HepG2 (cell line): ENCODE measurements around the gene RPP25L. TPM values are rescaled to one million over a fixed set of nuclear protein-coding genes. Genes with fewer than 3 reads are reported as not detected.

ENCODE experiments used
- CC2D1A ChIP-seq: sonication (generic); formaldehyde crosslinking; IDR thresholded peaks from 2 replicates; pipeline ENCODE4 v1.8.1; 2023; ENCODE audit warnings: mild to moderate bottlenecking, missing genetic modification reagents
- ERF ChIP-seq: IDR thresholded peaks from 2 replicates; pipeline ENCODE4 v1.6.1; 2018; ENCODE audit warnings: missing biosample characterization, missing genetic modification reagents
- ETV5 ChIP-seq: IDR thresholded peaks from 2 replicates; pipeline ENCODE4 v1.6.1; 2018; ENCODE audit warnings: missing biosample characterization, missing genetic modification reagents, inconsistent platforms, borderline replicate concordance
- PAX8 ChIP-seq: sonication (generic); formaldehyde crosslinking; IDR thresholded peaks from 2 replicates; pipeline ENCODE4 v1.8.0; 2022; ENCODE audit warnings: mild to moderate bottlenecking, missing genetic modification reagents, borderline replicate concordance
- PHF5A ChIP-seq: IDR thresholded peaks from one replicate; pipeline ENCODE4 v1.6.1; 2018; ENCODE audit warnings: low read depth, missing genetic modification reagents; ENCODE audit not compliant: unreplicated experiment
- SSRP1 ChIP-seq: IDR thresholded peaks from 2 replicates; pipeline ENCODE4 v1.6.1; 2016; ENCODE audit warnings: control low read depth
- SYNCRIP ChIP-seq: fragments of 200-400 bp; formaldehyde crosslinking; IDR thresholded peaks from 2 replicates; pipeline ENCODE4 v1.6.1; 2018; ENCODE audit warnings: mild to moderate bottlenecking, low read depth, low read length; ENCODE audit not compliant: insufficient read depth
- ZNF724P ChIP-seq: sonication (generic); formaldehyde crosslinking; IDR thresholded peaks from 2 replicates; pipeline ENCODE4 v1.8.0; 2022; ENCODE audit warnings: missing genetic modification reagents, borderline replicate concordance
- ZNF746 ChIP-seq: sonication (generic); formaldehyde crosslinking; IDR thresholded peaks from 2 replicates; pipeline ENCODE4 v1.8.0; 2022; ENCODE audit warnings: mild to moderate bottlenecking, missing genetic modification reagents
- ZNF891 ChIP-seq: sonication (generic); formaldehyde crosslinking; IDR thresholded peaks from 2 replicates; pipeline ENCODE4 v1.5.0; 2020; ENCODE audit warnings: mild to moderate bottlenecking, missing genetic modification reagents
- ZZZ3 ChIP-seq: sonication (generic); formaldehyde crosslinking; IDR thresholded peaks from 2 replicates; pipeline ENCODE4 v1.4.0; 2020; ENCODE audit warnings: missing genetic modification reagents, mild to moderate bottlenecking, borderline replicate concordance
- polyA plus RNA-seq, 8 experiments: library from polyadenylated mRNA; depleted of rRNA in 3 of 8; stranded (reverse) in 7 of 8; unstranded in 1 of 8; fragments of >200 nt; fragmentation: Illumina TruSeq in 4 of 8; extraction: Trizol in 4 of 8; gene quantifications; 2 replicates each; pipeline versions ENCODE4 v1.2.1 to v1.2.3, GENCODE V29; 2011 to 2016; ENCODE audit warnings: low read depth in 4 of 8, missing spikeins in 1 of 8, mixed read lengths in 1 of 8; ENCODE audit not compliant: insufficient read depth in 1 of 8
- total RNA-seq, 5 experiments: library from RNA; depleted of rRNA; stranded (reverse); fragments of >200 nt; fragmentation: Illumina TruSeq; extraction: Trizol; gene quantifications; 2 replicates each; pipeline ENCODE4 v1.2.3, GENCODE V29; 2016; ENCODE audit warnings: low read depth in 1 of 5
- TF ChIP-seq, protein P1 (sequence below): sonication (generic); formaldehyde crosslinking; IDR thresholded peaks from 2 replicates; pipeline ENCODE4 v1.5.0; 2020; ENCODE audit warnings: missing genetic modification reagents
- TF ChIP-seq, protein P2 (sequence below): sonication (generic); formaldehyde crosslinking; IDR thresholded peaks from 2 replicates; pipeline ENCODE4 v1.4.0; 2020; ENCODE audit warnings: missing genetic modification reagents
- TF ChIP-seq, protein P3 (sequence below): IDR thresholded peaks from 2 replicates; pipeline ENCODE4 v1.6.1; 2012; ENCODE audit warnings: low read depth, low read length, improper control_type of control experiment
- TF ChIP-seq, protein P4 (sequence below): sonication (generic); formaldehyde crosslinking; IDR thresholded peaks from 2 replicates; pipeline ENCODE4 v1.5.1; 2020; ENCODE audit warnings: missing genetic modification reagents, mild to moderate bottlenecking, borderline replicate concordance
- TF ChIP-seq, protein P5 (sequence below): sonication (generic); formaldehyde crosslinking; IDR thresholded peaks from 2 replicates; pipeline ENCODE4 v1.4.0; 2020; ENCODE audit warnings: missing genetic modification reagents, borderline replicate concordance

RPP25L gene
- total and polyA plus RNA-seq, 2 of the 13 experiments (the other 11 are each of a cell fraction or from before 2014, with no cell fraction given) = 24.5 to 27.3 TPM

DNA sequence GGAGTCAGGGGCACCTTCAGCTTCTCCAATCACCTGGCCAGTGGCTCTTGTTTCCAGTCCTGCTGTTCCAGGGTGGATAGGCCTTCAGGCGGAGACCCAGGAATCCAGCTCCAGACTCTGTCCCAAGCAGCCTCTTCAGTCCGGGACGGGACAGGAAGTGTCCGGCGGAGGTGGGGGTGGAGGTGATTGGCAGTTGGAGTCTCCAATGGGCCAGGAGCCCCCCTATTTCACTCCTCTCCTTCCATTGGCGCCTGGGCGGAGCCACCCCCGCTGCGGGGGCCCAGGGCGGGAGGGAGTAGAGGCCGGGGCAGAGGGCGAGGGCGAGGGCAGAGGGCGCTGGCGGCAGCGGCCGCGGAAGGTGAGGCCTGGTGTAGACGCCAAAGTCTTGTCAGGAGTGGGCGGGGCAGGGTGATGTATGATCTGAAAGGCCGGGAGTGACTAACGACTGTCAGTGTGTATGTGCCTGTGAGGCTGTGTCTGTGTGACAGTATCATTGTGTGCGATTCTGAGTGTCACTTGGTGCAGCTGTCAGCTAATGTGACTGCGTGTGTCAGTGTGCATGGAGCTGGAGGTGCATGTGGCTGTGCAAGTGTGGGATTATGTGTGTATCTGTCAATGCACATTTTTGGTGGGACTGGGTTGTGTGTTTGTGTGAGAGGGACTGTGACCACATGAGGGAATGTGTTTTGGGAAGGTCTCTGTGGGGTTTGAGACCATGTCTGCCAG lies 40.1 kb upstream of the RPP25L start, which contains the start of gene IL11RA (continued):
- TF ChIP-seq, protein P1, sequence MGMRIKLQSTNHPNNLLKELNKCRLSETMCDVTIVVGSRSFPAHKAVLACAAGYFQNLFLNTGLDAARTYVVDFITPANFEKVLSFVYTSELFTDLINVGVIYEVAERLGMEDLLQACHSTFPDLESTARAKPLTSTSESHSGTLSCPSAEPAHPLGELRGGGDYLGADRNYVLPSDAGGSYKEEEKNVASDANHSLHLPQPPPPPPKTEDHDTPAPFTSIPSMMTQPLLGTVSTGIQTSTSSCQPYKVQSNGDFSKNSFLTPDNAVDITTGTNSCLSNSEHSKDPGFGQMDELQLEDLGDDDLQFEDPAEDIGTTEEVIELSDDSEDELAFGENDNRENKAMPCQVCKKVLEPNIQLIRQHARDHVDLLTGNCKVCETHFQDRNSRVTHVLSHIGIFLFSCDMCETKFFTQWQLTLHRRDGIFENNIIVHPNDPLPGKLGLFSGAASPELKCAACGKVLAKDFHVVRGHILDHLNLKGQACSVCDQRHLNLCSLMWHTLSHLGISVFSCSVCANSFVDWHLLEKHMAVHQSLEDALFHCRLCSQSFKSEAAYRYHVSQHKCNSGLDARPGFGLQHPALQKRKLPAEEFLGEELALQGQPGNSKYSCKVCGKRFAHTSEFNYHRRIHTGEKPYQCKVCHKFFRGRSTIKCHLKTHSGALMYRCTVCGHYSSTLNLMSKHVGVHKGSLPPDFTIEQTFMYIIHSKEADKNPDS = no peak
- TF ChIP-seq CC2D1A (no peak), ZZZ3 (CRISPR knock-in tag) (no peak; the same call in 1 of the 2 replicates), ZNF746 (CRISPR knock-in tag) (peak; percentile 77; the same call in 1 of the 2 replicates), ERF (CRISPR knock-in tag) (peak; percentile 78), PHF5A (CRISPR knock-in tag) (peak; percentile 38), ZNF891 (CRISPR knock-in tag) (0 out of 2 replicates have a peak, but pooled peaks have one; percentile 32), PAX8 (0 out of 2 replicates have a peak, but pooled peaks have one; percentile 38), SYNCRIP (no peak), SSRP1 (no peak), ZNF724P (CRISPR knock-in tag) (no peak), ETV5 (CRISPR knock-in tag) (peak; percentile 73)
- TF ChIP-seq, protein P2, sequence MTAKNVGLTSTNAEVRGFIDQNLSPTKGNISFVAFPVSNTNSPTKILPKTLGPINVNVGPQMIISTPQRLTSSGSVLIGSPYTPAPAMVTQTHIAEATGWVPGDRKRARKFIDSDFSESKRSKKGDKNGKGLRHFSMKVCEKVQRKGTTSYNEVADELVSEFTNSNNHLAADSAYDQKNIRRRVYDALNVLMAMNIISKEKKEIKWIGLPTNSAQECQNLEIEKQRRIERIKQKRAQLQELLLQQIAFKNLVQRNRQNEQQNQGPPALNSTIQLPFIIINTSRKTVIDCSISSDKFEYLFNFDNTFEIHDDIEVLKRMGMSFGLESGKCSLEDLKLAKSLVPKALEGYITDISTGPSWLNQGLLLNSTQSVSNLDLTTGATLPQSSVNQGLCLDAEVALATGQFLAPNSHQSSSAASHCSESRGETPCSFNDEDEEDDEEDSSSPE (CRISPR knock-in tag) = peak; percentile 75
- TF ChIP-seq, protein P3, sequence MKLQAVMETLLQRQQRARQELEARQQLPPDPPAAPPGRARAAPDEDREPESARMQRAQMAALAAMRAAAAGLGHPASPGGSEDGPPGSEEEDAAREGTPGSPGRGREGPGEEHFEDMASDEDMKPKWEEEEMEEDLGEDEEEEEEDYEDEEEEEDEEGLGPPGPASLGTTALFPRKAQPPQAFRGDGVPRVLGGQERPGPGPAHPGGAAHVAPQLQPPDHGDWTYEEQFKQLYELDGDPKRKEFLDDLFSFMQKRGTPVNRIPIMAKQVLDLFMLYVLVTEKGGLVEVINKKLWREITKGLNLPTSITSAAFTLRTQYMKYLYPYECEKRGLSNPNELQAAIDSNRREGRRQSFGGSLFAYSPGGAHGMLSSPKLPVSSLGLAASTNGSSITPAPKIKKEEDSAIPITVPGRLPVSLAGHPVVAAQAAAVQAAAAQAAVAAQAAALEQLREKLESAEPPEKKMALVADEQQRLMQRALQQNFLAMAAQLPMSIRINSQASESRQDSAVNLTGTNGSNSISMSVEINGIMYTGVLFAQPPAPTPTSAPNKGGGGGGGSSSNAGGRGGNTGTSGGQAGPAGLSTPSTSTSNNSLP = 0 out of 2 replicates have a peak, but pooled peaks have one; percentile 29
- TF ChIP-seq, protein P4, sequence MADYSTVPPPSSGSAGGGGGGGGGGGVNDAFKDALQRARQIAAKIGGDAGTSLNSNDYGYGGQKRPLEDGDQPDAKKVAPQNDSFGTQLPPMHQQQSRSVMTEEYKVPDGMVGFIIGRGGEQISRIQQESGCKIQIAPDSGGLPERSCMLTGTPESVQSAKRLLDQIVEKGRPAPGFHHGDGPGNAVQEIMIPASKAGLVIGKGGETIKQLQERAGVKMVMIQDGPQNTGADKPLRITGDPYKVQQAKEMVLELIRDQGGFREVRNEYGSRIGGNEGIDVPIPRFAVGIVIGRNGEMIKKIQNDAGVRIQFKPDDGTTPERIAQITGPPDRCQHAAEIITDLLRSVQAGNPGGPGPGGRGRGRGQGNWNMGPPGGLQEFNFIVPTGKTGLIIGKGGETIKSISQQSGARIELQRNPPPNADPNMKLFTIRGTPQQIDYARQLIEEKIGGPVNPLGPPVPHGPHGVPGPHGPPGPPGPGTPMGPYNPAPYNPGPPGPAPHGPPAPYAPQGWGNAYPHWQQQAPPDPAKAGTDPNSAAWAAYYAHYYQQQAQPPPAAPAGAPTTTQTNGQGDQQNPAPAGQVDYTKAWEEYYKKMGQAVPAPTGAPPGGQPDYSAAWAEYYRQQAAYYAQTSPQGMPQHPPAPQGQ = no peak
- TF ChIP-seq, protein P5, sequence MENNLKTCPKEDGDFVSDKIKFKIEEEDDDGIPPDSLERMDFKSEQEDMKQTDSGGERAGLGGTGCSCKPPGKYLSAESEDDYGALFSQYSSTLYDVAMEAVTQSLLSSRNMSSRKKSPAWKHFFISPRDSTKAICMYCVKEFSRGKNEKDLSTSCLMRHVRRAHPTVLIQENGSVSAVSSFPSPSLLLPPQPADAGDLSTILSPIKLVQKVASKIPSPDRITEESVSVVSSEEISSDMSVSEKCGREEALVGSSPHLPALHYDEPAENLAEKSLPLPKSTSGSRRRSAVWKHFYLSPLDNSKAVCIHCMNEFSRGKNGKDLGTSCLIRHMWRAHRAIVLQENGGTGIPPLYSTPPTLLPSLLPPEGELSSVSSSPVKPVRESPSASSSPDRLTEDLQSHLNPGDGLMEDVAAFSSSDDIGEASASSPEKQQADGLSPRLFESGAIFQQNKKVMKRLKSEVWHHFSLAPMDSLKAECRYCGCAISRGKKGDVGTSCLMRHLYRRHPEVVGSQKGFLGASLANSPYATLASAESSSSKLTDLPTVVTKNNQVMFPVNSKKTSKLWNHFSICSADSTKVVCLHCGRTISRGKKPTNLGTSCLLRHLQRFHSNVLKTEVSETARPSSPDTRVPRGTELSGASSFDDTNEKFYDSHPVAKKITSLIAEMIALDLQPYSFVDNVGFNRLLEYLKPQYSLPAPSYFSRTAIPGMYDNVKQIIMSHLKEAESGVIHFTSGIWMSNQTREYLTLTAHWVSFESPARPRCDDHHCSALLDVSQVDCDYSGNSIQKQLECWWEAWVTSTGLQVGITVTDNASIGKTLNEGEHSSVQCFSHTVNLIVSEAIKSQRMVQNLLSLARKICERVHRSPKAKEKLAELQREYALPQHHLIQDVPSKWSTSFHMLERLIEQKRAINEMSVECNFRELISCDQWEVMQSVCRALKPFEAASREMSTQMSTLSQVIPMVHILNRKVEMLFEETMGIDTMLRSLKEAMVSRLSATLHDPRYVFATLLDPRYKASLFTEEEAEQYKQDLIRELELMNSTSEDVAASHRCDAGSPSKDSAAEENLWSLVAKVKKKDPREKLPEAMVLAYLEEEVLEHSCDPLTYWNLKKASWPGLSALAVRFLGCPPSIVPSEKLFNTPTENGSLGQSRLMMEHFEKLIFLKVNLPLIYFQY (CRISPR knock-in tag) = no peak
